GM21529 (cell line): Measurements from ENCODE around the gene CALHM2.
"Not testable (repeated sequence)": the region's sequence is repeated elsewhere in the genome, so short reads cannot be mapped to it uniquely, and the experiment has no call there.

Experiments
- ATAC-seq: cut with Tn5 transposase; IDR thresholded peaks from one replicate; pipeline ENCODE4 v1.9.1; 2021; ENCODE audit not compliant: unreplicated experiment

CALHM2 gene

GRCh38 chr10:103419101-103419500 is 33.1 kb downstream of the CALHM2 start:
- no peak for ATAC-seq

- no peak for ATAC-seq
Measured at GRCh38 chr10:103417601-103418000, 34.6 kb downstream of the CALHM2 start.

GRCh38 chr10:103417148-103417469 is 35.1 kb downstream of the CALHM2 start:
- ATAC-seq = not testable (repeated sequence)

DNA sequence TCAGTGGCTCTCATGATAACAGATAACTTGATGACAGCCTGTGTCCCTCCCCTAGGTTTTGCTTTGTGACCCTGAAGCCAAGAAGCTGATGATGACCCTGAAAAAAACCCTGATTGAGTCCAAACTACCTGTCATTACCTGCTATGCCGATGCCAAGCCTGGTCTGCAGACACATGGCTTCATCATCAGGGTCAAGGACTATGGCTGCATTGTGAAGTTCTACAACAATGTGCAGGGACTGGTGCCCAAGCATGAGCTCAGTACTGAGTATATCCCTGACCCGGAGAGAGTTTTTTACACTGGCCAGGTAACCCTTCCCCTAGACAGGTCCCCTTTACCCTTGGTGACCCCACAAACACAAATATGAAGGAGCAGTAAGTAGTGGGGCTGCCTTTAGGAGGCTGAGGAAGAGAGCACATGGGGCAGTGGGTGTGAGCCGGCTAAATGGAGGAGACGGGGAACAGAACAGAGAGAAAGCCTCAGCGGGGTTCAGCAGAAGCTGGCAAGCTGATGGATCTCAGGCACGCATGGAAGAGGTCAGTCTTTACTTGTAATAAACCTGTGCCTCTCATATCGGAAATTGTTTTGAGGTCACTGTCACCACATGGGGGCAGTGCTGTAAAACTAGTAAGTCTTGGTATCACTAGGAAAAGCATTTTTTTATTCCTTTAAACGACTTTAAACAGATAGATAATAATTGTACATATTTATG is 35.6 kb downstream of the CALHM2 start:
- no peak for ATAC-seq

DNA sequence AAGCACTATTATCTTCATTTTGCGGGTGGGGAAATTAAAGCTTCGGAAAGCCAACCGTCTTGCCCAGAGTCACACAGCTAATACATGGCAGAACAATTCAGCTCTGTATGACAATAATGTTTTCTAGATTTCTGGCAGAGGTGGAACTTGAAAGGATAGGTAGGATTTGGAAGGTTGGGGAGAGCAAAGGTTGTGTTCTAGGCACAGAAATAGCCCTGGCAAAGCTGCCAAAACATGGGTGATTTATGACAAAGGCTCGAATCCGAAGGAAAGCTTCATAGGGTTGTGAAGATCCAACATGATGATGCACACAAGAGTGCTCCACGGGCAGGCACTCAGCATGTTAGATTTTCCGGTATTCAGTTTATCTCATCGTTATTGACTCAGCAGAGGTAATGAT is 36.6 kb downstream of the CALHM2 start:
- no peak for ATAC-seq

GRCh38 chr10:103413564-103413963 is 38.6 kb downstream of the CALHM2 start:
- ATAC-seq = no peak

GRCh38 chr10:103397191-103397825 is 54.9 kb downstream of the CALHM2 start:
- no peak for ATAC-seq

- ATAC-seq = no peak
Measured at GRCh38 chr10:103396789-103397087, 55.4 kb downstream of the CALHM2 start.
